ENCODE results near the gene PDCD2.
"Not testable (repeated sequence)": the region's sequence is repeated elsewhere in the genome, so short reads cannot be mapped to it uniquely, and the experiment has no call there.

The PDCD2 gene

GRCh38 chr6:170552765-170553533 lies 31.5 kb downstream of the PDCD2 start, which contains the start of gene PSMB1:
Gene PSMB1, minus strand, starts transcription at chr6:170553307. Its CDS starts 65 bp downstream, at chr6:170553242.
- peak; percentile 99 for DNase-seq (ENCODE audit: low spot score)

GRCh38 chr6:170545405-170545804 lies 39.0 kb downstream of the PDCD2 start:
- DNase-seq (ENCODE audit: low spot score) = no peak

- DNase-seq (ENCODE audit: low spot score) = no peak
Observed at GRCh38 chr6:170542031-170542719, 42.3 kb downstream of the PDCD2 start.

GRCh38 chr6:170537329-170537728 lies 47.1 kb downstream of the PDCD2 start:
- no peak for DNase-seq (ENCODE audit: low spot score)

- no peak for DNase-seq (ENCODE audit: low spot score)
Observed at GRCh38 chr6:170536671-170537070, 47.8 kb downstream of the PDCD2 start.

- DNase-seq (ENCODE audit: low spot score) = no peak
Observed at GRCh38 chr6:170535004-170535403, 49.4 kb downstream of the PDCD2 start.

- DNase-seq (ENCODE audit: low spot score) = no peak
Observed at GRCh38 chr6:170533792-170534191, 50.6 kb downstream of the PDCD2 start.

GRCh38 chr6:170532867-170533488 lies 51.5 kb downstream of the PDCD2 start:
- DNase-seq (ENCODE audit: low spot score) = peak; percentile 48

GRCh38 chr6:170529839-170530469 lies 54.5 kb downstream of the PDCD2 start:
- peak; percentile 89 for DNase-seq (ENCODE audit: low spot score)

GRCh38 chr6:170527995-170528394 lies 56.4 kb downstream of the PDCD2 start:
- DNase-seq (ENCODE audit: low spot score) = not testable (repeated sequence)

GRCh38 chr6:170525795-170526194 lies 58.6 kb downstream of the PDCD2 start:
- DNase-seq (ENCODE audit: low spot score) = no peak
